GM04503 (cell line): ENCODE results near the gene FYN.
A peak's percentile ranks its signal among the peaks of the same experiment; 100 is the strongest.

Experiments used
- DNase-seq: peaks from one replicate; pipeline ENCODE4 v3.0.0-alpha.2; 2012; ENCODE audit warnings: low read depth

The FYN gene

DNA sequence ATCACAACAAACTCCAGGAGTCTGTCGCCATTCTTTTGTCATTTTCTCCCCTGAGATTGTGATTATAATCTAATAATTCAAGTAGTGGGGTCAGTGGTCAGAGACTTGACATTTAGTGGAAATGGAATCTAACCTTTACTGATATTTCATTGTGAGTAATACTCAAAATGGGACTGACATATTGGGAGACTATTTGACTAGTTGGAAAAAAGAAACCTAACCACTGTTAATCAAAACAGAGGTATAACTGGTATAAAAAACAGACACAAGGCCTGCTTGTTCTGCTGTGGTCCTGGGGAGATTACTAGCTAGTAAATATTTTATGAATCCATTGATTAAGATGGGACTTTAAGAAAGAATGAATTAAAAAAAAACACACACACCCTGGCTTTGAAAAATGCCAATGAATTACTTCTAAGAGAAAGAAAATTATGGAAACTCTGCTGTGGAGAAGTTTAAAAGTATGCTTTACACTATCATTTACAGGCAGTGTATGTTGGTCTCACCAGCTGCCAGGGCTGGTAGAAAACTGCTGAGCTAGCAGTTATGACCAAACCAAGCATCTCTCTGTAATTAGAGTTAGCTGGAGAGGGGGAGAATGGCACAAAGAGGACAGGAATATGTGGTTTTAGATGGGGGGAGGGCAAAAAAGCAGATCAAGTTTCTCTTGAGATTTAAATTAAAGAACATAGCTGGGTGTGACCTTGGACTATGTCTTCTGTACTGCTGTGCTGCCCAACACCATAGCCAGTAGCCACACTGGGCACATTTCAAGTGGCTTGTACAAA is 103.7 kb downstream of the FYN start:
- no peak for DNase-seq

- no peak for DNase-seq
Observed at GRCh38 chr6:111768431-111768770, 104.9 kb downstream of the FYN start.

GRCh38 chr6:111767752-111768430 is 105.4 kb downstream of the FYN start:
- DNase-seq, result no peak

- DNase-seq, result no peak
Observed at GRCh38 chr6:111766201-111766857, 106.9 kb downstream of the FYN start.

GRCh38 chr6:111765763-111766162 is 107.5 kb downstream of the FYN start:
- DNase-seq, result no peak

DNA sequence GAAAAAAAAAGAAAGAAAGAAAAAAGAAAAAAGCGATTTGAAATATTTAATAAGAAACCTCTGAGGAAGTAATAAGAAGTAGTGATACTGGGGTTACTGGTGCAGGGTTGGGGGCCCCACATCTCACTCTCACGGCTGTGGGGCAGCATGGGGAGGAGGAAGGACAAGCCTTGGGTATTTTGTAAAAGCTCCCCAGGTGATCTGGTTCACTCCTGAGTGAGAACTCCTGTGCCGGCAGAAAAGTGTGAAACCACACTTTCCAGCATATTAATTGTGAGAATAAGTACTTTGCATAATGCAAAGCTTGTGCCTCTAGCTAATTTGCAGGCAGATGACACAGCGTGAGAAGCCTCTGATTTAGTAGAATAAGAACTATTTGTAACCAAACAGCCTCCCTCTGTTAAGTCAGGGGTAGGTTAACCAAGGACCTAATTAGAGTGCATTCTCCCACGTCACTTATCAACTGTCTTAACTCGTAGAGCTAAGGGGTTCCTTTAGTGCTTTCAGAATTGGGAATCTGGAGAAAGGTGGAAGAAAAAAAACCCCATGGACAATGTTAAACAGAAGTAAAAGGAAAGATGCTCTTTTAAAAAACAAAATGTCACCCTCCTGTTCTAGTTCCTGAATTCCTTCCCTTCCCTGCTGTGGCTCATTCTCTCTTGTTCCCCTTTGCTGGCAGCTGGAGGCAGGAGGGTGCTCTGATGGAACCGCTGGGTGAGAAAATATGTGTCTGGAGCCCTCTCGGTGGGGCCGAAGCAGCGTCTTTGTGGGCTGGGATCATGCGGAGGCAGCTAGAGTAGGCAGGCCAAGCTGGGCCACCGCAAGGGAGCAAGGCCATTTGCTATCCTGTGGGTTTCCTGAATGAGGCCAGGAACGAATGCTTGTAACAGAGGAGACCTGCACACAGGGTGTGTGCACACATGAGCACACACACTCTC is 108.7 kb downstream of the FYN start:
- DNase-seq, result no peak

DNA sequence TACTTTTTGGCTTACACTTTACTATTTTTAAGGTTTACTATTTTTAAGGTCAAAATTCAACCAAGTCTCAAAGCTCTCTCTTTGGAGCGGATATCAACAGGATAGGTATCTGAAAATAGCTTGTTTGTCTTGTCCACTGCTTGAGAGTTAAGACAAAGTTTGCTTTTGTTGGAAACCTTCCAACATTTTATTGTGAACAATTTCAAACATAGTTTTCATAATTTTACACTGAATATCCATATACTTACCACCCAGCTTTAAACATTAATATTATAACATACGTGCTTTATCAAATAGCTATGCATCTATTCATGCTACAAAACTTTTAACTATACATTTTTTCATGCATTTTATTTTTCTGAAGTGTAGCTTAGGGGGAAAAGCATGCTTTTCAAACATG is 109.9 kb downstream of the FYN start:
- no peak for DNase-seq

GRCh38 chr6:111761783-111762312 is 111.4 kb downstream of the FYN start:
- no peak for DNase-seq

DNA sequence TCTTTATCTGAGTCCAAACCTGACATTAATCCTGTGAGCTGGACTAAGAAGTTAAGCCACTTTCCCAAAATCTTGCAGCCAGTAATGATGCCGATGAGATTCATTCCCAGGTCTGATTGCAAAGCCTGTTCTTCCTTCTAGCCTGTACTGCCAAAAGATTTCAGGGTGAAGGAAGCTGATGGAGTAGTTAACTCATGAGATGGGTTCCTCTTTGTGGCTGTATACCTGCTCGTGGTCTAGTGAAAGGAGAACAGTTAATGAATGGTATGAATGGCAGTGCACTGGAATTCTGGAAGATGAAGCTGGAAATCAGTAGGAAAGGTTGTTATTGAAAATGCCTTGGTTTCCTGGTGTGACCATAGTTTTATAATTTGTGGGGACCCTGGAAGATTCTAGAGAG is 112.0 kb downstream of the FYN start:
- DNase-seq, result no peak

DNA sequence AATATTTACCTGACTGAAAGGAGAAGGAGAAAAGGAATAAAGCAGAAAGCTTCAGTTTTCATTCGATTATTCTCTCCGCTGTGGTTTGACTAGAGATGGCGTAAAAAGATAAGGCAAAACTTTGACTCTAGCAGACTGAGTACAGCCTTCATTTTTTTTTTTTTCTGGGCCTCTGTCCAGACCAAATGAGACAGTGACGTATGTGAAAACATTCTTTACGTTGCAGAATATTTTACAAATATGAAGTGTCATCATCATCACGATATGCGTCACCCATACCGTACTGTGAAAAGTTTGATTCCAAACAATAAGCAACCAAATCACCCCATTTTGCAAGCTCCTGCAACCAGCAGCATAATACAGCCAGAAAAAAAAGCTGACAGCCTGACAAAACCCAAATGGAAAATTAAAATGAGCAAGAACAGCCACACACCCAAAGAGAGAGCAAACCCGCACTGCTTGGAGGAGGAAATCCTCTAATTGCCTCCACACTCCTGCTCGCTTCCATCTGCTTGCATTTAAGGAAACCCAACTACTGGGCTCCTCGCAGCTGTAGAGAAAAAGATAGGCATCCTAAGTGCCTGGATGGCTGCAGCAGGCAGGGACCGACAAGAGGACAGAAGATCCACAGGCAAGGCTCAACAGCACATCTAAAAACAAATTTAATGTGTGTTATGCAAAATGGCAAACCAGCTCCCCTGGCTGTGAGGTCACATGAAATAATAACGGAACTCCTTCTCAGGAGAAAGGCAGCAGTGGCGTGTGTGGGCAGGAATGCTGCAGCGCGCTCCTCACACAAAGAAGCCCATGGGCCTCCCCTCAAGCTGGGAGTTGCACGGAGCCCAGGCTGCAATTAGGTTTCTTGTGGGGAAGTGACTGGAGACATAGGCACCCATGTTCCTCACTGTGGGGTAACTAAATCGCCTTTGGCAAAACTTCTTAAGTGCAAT is 113.1 kb downstream of the FYN start:
- peak; percentile 69 for DNase-seq

- no peak for DNase-seq
Observed at GRCh38 chr6:111759331-111759835, 113.9 kb downstream of the FYN start.

DNA sequence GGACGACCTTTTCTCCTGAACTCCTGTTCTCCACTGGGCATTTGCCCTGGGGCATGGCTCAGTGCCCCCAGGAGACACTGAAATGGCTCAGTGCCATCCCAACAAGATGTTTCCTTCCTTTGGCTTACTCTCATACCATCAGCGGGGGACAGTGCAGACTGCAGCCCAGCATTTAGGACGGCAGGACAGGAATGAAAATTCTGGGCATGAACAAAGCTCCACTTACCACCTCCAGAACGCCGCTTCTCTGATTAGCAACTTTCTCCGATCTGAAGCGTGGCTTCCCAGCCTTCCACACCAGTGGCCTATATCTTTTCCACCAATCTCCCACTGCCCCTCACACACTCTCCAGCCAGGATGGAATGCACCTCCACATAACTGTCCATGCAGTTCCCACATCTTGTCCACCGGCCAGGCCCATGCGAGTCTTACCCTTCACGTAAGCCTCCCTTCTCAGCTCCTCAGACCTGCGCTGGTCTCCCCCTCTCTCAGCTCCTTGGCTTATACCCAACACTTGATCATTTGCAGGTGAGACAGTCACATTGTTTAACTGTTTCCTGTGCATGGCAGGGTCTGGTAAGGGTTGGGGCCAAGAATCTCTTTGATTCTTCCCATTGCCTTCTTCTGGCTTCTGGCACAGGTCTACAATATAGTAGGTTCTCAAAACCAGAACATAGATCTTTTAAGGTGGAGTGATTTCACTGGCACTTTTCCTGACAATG is 114.5 kb downstream of the FYN start:
- DNase-seq, result no peak

GRCh38 chr6:111757342-111757741 is 115.9 kb downstream of the FYN start:
- DNase-seq, result no peak

DNA sequence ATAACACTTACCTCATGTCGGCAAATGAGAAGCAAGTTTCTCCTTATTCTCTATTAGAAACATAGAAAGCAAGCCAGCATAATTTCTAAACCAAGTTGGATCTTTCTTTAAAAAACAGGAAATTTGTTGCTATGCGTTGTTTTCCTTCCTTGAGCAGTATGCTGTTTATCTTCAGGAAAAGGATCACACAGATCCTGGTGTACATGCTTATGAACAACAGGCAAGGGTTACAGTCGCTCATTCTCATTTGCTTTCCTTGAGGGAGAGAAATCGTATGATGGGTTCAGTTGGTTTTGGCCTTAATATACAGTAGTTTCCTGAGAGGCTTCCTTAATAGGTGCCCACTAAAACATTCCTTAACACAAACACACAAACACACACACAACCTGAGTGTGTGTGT is 118.8 kb downstream of the FYN start:
- no peak for DNase-seq

DNA sequence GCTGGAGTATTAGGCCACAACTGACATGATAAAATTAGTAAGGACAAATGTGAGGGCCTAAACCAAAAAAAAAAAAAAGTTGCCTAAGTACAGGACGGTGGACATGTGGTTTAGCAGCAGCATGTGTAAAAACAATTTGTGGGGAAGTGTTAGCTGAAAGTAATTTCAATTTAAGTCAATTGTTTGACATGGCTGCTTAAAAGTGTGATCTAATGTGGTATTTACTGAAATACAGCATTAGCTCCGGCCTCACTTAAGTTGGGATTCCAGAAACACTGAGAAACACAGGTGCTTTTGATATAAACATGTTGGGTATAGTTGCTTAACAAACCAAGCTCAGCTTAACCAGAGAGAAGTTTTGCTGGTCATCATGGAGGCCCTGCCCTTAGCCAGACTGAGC is 119.7 kb downstream of the FYN start:
- no peak for DNase-seq

GRCh38 chr6:111752476-111752875 is 120.8 kb downstream of the FYN start:
- no peak for DNase-seq

DNA sequence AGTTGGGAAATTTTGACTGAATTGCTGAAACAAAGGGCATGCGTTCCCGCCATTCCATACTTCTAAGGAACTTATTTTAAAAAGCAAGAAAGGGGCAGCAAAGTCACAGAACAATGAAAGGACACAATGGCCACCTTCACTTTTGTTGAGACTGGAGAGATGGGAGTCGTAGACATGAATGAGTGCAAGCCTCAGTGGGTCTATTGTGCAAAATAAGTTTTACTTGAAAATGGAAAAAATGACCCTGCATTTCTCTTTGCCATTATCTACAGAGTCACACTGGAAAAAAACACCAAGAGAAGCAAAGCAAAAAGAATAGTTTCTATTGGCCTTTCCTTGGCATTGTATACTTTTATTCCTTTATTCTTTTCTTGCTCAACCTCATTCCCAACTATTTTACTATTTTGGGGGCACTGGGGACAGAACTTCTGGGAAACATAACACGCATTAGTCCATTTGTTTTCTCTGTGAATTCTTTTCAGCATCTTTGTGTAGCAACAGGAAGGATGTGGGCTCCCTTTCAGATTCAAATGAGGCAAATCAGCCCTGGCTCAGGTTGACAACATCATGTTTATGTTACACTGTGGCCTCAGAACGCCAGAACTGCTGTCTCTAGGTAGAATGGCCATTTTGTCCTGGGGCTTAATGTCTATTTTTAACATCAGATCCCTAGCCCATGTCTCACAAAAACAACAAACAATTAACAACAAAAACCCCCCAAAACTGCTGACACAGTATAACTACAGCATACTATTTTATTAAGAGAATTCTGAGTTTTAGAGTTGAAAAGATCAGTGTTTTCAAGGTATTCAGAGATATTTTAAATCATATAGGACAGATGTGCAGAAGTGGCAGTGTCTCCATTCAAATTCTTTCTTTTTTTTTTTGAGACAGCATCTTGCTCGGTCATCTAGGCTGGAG is 122.2 kb downstream of the FYN start:
- no peak for DNase-seq

DNA sequence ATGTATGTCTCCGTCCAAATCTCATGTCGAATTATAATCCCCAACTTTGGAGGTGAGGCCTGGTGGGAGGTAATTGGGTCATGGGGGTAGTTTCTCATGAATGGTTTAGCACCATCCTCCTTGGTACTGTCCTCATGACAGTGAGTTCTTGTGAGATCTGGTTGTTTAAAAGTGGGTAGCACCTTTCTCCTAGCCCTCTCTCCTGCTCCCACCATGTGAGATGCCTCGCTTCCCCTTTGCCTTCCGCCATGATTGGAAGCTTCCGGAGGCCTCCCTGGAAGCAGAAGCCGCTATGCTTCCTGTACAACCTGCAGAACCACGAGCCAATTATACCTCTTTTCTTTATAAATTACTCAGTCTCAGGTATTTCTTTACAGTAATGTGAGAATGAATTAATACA is 123.1 kb downstream of the FYN start:
- no peak for DNase-seq

DNA sequence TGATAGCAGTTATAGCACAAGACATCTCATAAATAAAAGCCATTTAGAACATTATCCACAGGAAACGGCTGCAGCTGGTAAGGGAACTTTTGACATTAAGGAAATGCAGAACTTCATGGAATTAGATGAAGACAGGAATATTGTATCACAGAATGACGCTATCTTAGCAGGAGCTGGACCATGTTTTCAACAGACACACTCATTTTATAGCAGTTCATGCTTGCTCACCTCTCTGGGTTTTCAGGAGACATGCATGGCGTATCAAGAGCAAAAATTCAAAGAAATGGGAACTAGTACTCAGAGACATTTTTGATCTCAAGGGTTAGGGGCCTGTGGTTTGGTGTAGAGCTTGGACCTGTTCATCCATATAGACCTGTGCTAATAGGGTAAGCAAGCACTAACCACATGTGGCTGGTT is 125.0 kb downstream of the FYN start:
- DNase-seq, result no peak
